ENCODE measurements around the gene PDLIM5.
"Not testable (repeated sequence)": the region's sequence is repeated elsewhere in the genome, so short reads cannot be mapped to it uniquely, and the experiment has no call there.

PDLIM5 gene

GRCh38 chr4:94598758-94599157 is 147.0 kb downstream of the PDLIM5 start:
- DNase-seq (ENCODE audit: low spot score): no peak

GRCh38 chr4:94603170-94603747 is 151.5 kb downstream of the PDLIM5 start:
- DNase-seq (ENCODE audit: low spot score): no peak

- DNase-seq (ENCODE audit: low spot score): no peak
These were observed 153.6 kb downstream of the PDLIM5 start for GRCh38 chr4:94605241-94605805.

GRCh38 chr4:94610145-94610544 is 158.4 kb downstream of the PDLIM5 start:
- DNase-seq (ENCODE audit: low spot score): no peak

GRCh38 chr4:94613248-94613647 is 161.5 kb downstream of the PDLIM5 start:
- no peak for DNase-seq (ENCODE audit: low spot score)

GRCh38 chr4:94615451-94615850 is 163.7 kb downstream of the PDLIM5 start:
- DNase-seq (ENCODE audit: low spot score): no peak

- DNase-seq (ENCODE audit: low spot score): no peak
These were observed 169.8 kb downstream of the PDLIM5 start for GRCh38 chr4:94621491-94622080.

GRCh38 chr4:94623126-94623911 is 171.6 kb downstream of the PDLIM5 start:
- no peak for DNase-seq (ENCODE audit: low spot score)

- no peak for DNase-seq (ENCODE audit: low spot score)
These were observed 175.2 kb downstream of the PDLIM5 start for GRCh38 chr4:94626942-94627341.

GRCh38 chr4:94629058-94629457 is 177.3 kb downstream of the PDLIM5 start:
- DNase-seq (ENCODE audit: low spot score): not testable (repeated sequence)

GRCh38 chr4:94629837-94630236 is 178.1 kb downstream of the PDLIM5 start:
- no peak for DNase-seq (ENCODE audit: low spot score)

GRCh38 chr4:94634271-94634670 is 182.5 kb downstream of the PDLIM5 start:
- no peak for DNase-seq (ENCODE audit: low spot score)

GRCh38 chr4:94635177-94635576 is 183.4 kb downstream of the PDLIM5 start:
- no peak for DNase-seq (ENCODE audit: low spot score)

- DNase-seq (ENCODE audit: low spot score): no peak
These were observed 184.3 kb downstream of the PDLIM5 start for GRCh38 chr4:94636004-94636403.

- DNase-seq (ENCODE audit: low spot score): no peak
These were observed 187.6 kb downstream of the PDLIM5 start for GRCh38 chr4:94639298-94639697.

- DNase-seq (ENCODE audit: low spot score): no peak
These were observed 188.4 kb downstream of the PDLIM5 start for GRCh38 chr4:94640151-94640550.

- DNase-seq (ENCODE audit: low spot score): no peak
These were observed 190.2 kb downstream of the PDLIM5 start for GRCh38 chr4:94641702-94642560.

- DNase-seq (ENCODE audit: low spot score): no peak
These were observed 190.8 kb downstream of the PDLIM5 start for GRCh38 chr4:94642561-94642866.

- no peak for DNase-seq (ENCODE audit: low spot score)
These were observed 197.0 kb downstream of the PDLIM5 start for GRCh38 chr4:94648699-94649098.

- DNase-seq (ENCODE audit: low spot score): no peak
These were observed 197.8 kb downstream of the PDLIM5 start for GRCh38 chr4:94649381-94650133.

- DNase-seq (ENCODE audit: low spot score): no peak
These were observed 198.4 kb downstream of the PDLIM5 start for GRCh38 chr4:94650134-94650495.

GRCh38 chr4:94650690-94651089 is 198.9 kb downstream of the PDLIM5 start:
- DNase-seq (ENCODE audit: low spot score): no peak
